Esophagus squamous epithelium (tissue), 5 donors: ENCODE results near the gene OLFML2A. TPM values are rescaled to one million over a fixed set of nuclear protein-coding genes. Genes with fewer than 3 reads are reported as not detected.
"Not testable (repeated sequence)": the region's sequence is repeated elsewhere in the genome, so short reads cannot be mapped to it uniquely, and the experiment has no call there.

Source experiments
- DNase-seq: peaks from one replicate; lab custom pipeline; 2025; lab: John Stamatoyannopoulos, UW
- H3K27ac ChIP-seq, 4 donors: fragments of 200-600 bp; sonication (generic); one replicate each; pipeline ENCODE4 v1.5.1; 2016 to 2019; ENCODE audit warnings: mild to moderate bottlenecking in 1 of 4
- H3K27me3 ChIP-seq, 4 donors: fragments of 200-600 bp; sonication (generic); 1 replicate in 3 of 4; 2 replicates in 1 of 4; pipeline versions ENCODE4 v1.5.1 to v1.6.0; 2017 to 2021; ENCODE audit warnings: antibody characterized with exemption in 1 of 4
- H3K36me3 ChIP-seq, 3 donors: fragments of 200-600 bp; sonication (generic); one replicate each; pipeline ENCODE4 v1.5.1; 2016 to 2019
- H3K4me1 ChIP-seq, 3 donors: fragments of 200-600 bp; sonication (generic); one replicate each; pipeline ENCODE4 v1.5.1; 2017 to 2019
- H3K4me3 ChIP-seq, 4 donors: fragments of 200-600 bp; sonication (generic); 1 replicate in 3 of 4; 2 replicates in 1 of 4; pipeline ENCODE4 v1.5.1; 2016 to 2019; ENCODE audit warnings: mild to moderate bottlenecking in 2 of 4, moderate library complexity in 1 of 4
- H3K9me3 ChIP-seq, 3 donors: fragments of 200-600 bp; sonication (generic); one replicate each; pipeline ENCODE4 v1.5.1; 2016 to 2019
- POLR2A ChIP-seq, 4 donors: fragments of 450-650 bp; IDR thresholded peaks; one replicate each; pipeline ENCODE4 v1.6.1; 2017; ENCODE audit warnings: antibody characterized with exemption in 4 of 4, mild to moderate bottlenecking in 4 of 4, moderate library complexity in 3 of 4
- WGBS, 2 donors: methylation state at CpG; one replicate each; pipeline ENCODE4 v1.1.5; 2018; 5-methylcytosine and 5-hydroxymethylcytosine counted together
- intact Hi-C: fragments of 100-400 bp; cut with DNase I; formaldehyde crosslinking; loops from one replicate; pipeline ENCODE4 v1.15.0; 2022
- total RNA-seq, 4 donors: library from RNA; depleted of rRNA; stranded (reverse); fragments of >200 nt; gene quantifications; one replicate each; pipeline ENCODE4 v1.1.0, GENCODE V29; 2016
- TF ChIP-seq, protein P1 (sequence below), 6 experiments: fragments of 450-650 bp in 4 of 6; fragments of 200-600 bp in 2 of 6; sonication (generic) in 2 of 6; IDR thresholded peaks; one replicate each; pipeline ENCODE4 v1.5.1; 2016 to 2019; ENCODE audit warnings: antibody characterized with exemption in 6 of 6, mild to moderate bottlenecking in 4 of 6, moderate library complexity in 4 of 6
- donor health status: DM: yes; HTN: yes; CAD: no.

OLFML2A gene
- total RNA-seq: 10 to 100 TPM in 3 of 4 donors, 1 to 10 TPM in 1; 9.0 to 21.7 (median 13.6) TPM

DNA sequence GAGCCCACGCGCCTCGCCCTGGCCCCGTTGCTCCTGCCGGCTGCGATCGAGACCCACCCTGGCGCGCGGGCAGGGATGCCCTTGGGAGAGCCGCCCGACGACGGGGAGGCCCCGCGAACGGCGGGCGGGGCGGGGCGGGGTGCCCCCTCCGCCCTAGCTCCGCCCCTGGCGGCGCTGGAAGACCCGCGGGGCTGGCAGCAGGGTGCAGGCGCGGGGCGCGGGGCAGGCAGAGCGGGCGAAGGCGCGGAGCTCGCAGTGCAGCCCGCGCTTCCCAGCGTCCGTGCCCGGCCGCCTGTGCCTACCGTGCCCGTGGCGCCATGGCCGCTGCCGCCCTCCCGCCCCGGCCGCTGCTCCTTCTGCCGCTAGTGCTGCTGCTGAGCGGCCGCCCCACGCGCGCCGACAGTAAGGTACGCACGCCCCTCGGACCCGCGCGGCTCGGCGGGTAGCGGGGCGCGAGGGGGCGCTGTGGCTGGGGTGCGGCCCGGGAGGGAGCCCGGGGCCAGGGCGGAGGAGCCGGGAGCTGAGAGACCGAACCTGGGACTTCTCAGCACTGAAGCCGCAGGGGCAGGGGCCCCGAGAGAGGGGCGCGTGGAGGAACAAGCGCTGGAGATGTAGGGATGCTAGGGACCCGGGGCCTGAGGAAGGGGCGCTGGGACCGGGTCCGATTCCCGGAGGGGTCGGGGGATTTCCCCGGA is at the start of gene OLFML2A:
Gene OLFML2A, plus strand, starts transcription at position 180 of the 695 bp plus-strand sequence. Its CDS starts 138 bp downstream, at position 318.
- H3K4me1 ChIP-seq: peaks cover 16 to 75% (median 32%) of the 10 kb centered on the region in 3 donors
- peaks cover 0 to 13% (median 0%) of the 10 kb centered on the region in 4 donors for H3K27me3 ChIP-seq
- no peak for DNase-seq
- WGBS, 2 donors: 0% methylated on average over 2 to 16 of the region's 87 CpGs
- H3K9me3 ChIP-seq: no peaks in the 10 kb centered on the region
- intact Hi-C loops: no loop called here
- H3K27ac ChIP-seq: peak within 1 kb of the TSS; percentile 70 to 83 (median 76)
- H3K36me3 ChIP-seq: no peaks in the 10 kb centered on the region
- peak in 1 of 4 donors; percentile 37 for TF ChIP-seq POLR2A (IDR thresholded peaks at IDR 0.05)
- TF ChIP-seq, protein P1, sequence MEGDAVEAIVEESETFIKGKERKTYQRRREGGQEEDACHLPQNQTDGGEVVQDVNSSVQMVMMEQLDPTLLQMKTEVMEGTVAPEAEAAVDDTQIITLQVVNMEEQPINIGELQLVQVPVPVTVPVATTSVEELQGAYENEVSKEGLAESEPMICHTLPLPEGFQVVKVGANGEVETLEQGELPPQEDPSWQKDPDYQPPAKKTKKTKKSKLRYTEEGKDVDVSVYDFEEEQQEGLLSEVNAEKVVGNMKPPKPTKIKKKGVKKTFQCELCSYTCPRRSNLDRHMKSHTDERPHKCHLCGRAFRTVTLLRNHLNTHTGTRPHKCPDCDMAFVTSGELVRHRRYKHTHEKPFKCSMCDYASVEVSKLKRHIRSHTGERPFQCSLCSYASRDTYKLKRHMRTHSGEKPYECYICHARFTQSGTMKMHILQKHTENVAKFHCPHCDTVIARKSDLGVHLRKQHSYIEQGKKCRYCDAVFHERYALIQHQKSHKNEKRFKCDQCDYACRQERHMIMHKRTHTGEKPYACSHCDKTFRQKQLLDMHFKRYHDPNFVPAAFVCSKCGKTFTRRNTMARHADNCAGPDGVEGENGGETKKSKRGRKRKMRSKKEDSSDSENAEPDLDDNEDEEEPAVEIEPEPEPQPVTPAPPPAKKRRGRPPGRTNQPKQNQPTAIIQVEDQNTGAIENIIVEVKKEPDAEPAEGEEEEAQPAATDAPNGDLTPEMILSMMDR (IDR thresholded peaks at IDR 0.05): peak in 5 of 6 experiments; percentile 19 to 68 (median 36)
- peak within 1 kb of the TSS; percentile 58 to 81 (median 72) for H3K4me3 ChIP-seq

DNA sequence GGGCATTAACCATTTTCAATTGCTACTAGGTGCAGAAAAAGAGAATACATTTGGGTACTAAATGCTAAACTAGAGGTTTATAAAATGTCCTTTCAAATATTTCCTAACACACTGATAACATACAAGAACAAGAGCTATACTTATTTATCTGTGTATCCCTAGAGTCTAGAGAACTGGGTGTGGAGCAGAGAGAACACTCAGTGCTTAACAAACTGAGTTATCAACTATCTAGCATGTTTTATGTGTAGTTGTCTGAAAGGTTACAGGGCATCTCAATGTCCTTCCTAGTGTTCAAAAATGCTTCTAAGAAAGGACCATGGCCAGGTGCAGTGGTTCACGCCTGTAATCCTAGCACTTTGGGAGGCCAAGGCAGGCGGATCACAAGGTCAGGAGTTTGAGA is 46.2 kb upstream of the OLFML2A start:
- Histone ChIP-seq H3K9me3 (no peaks in the 10 kb centered on the region), H3K27me3 (no peaks in the 10 kb centered on the region), H3K27ac (no peak overlapping the region), H3K36me3 (no peaks in the 10 kb centered on the region), H3K4me3 (no peak overlapping the region), H3K4me1 (peaks cover 6 to 24% (median 11%) of the 10 kb centered on the region in 3 donors)
- intact Hi-C loops: no loop called here
- no peak for DNase-seq
- TF ChIP-seq, protein P1 (IDR thresholded peaks at IDR 0.05): no peak
- TF ChIP-seq POLR2A (IDR thresholded peaks at IDR 0.05): no peak
- 93 to 95% methylated on average over 2 of the region's 2 CpGs for WGBS, 2 donors

DNA sequence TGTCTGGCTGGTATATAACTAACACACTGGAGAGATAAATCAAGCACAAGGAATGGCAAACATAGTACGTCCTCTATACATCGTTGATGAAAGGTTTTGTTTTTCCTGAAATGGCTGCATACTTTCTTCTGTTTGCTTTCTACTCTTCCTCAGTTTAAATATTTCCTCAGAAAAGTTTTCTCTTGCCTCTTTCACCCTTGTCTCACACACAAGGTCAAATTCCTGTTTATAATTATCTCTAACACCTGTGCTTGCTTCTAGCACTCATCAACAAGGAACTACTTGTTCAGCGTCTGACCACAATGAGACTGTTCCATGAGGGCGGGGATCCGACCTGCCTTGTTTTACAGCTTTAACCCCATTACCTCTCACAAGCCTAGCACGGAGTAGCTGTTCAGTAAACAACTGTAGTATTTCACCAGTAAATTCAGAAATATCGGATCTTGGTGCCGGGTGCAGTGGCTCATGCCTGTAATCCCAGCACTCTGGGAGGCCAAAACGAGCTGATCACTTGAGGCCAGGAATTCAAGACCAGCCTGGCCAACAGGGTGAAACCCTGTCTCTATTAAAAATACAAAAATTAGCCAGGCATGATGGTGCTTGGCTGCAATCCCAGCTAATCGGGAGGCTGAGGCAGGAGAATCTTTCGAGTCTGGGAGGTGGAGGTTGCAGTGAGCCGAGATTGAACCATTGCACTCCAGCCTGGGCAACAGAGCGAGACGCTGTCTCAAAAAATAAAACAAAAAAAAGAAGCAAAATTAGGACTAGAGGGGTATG is 42.8 kb upstream of the OLFML2A start:
- H3K9me3 ChIP-seq: no peaks in the 10 kb centered on the region
- 76 to 81% methylated on average over 14 of the region's 14 CpGs for WGBS, 2 donors
- no peak overlapping the region for H3K4me3 ChIP-seq
- H3K4me1 ChIP-seq: peaks cover 6 to 24% (median 11%) of the 10 kb centered on the region in 3 donors
- intact Hi-C loops: no loop called here
- TF ChIP-seq, protein P1 (IDR thresholded peaks at IDR 0.05): no peak
- no peak for TF ChIP-seq POLR2A (IDR thresholded peaks at IDR 0.05)
- H3K27ac ChIP-seq: peak overlapping the region; percentile 23 to 76 (median 63)
- H3K36me3 ChIP-seq: no peaks in the 10 kb centered on the region
- no peak for DNase-seq
- no peaks in the 10 kb centered on the region for H3K27me3 ChIP-seq

DNA sequence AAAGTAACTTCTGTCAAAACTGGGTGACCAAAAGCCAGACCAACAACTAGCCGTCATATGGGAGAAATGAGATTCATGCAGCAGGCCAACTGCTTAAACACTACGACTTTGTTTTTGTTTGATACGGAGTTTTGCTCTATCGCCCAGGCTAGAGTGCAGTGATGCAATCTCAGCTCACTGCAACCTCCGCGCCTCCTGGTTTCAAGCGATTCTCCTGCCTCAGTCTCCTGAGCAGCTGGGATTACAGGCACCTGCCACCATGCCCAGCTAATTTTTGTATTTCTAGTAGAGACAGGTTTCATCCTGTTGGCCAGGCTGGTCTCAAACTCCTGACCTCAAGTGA is 42.2 kb upstream of the OLFML2A start:
- H3K27me3 ChIP-seq, H3K4me3 ChIP-seq, H3K9me3 ChIP-seq, DNase-seq, intact Hi-C loops, H3K36me3 ChIP-seq: not testable (repeated sequence)
- H3K4me1 ChIP-seq: peaks cover 6 to 24% (median 11%) of the 10 kb centered on the region in 3 donors
- 76 to 80% methylated on average over 4 to 7 of the region's 7 CpGs for WGBS, 2 donors
- H3K27ac ChIP-seq: peak overlapping the region; percentile 23 to 76 (median 63)

DNA sequence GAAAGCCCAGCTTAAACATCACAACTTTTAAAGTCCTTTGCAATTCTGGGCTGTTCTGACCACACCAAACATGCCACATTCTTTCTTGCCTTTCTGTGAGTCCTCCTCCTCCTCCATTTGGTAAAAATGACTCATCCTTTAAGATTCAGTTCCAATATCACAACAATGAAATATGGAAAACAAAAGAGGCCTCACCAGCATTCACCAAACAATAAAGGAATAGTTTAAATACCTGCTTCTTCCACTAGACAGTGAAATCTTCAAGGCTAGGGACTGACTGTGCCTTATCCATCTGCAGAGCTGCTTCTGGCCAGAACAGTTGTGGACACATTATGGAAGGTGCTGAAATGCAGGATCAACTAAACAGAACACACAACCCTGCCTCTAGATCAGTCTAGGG is 41.8 kb upstream of the OLFML2A start:
- no peak overlapping the region for H3K4me3 ChIP-seq
- peak overlapping the region; percentile 23 to 76 (median 50) for H3K27ac ChIP-seq

DNA sequence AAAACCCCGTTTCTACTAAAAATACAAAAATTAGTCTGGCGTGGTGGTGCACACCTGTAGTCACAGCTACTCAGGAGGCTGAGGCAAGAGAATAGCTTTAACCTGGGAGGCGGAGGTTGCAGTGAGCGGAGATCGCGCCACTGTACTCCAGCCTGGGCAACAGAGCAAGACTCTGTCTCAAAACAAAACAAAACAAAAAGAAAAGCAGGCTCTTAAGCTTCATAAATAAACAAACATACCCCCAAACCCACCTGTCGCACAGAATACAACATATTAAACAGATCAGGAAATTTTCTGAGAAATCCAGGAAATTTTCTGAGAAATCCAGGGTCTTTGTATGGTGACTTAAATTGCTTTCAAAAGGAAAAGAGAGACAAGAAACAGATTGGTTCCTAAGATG is 38.9 kb upstream of the OLFML2A start:
- WGBS, 2 donors: 86 to 100% methylated on average over 5 to 7 of the region's 7 CpGs
- H3K27ac ChIP-seq, intact Hi-C loops, H3K36me3 ChIP-seq, H3K27me3 ChIP-seq, DNase-seq, H3K4me3 ChIP-seq, H3K9me3 ChIP-seq: not testable (repeated sequence)
- peaks cover 6 to 24% (median 11%) of the 10 kb centered on the region in 3 donors for H3K4me1 ChIP-seq

More for the DNA sequence above, 41.8 kb upstream of the OLFML2A start:
- H3K9me3 ChIP-seq: no peaks in the 10 kb centered on the region
- peaks cover 6 to 24% (median 11%) of the 10 kb centered on the region in 3 donors for H3K4me1 ChIP-seq
- TF ChIP-seq, protein P1 (IDR thresholded peaks at IDR 0.05): no peak
- TF ChIP-seq POLR2A (IDR thresholded peaks at IDR 0.05): no peak
- no peak for DNase-seq
- H3K36me3 ChIP-seq: no peaks in the 10 kb centered on the region
- H3K27me3 ChIP-seq: no peaks in the 10 kb centered on the region
- intact Hi-C loops: no loop called here
